Measurements from ENCODE around the gene MICAL1.

The MICAL1 gene

GRCh38 chr6:109452181-109452580, 3.4 kb downstream of the MICAL1 start:
- no peak for DNase-seq

GRCh38 chr6:109451376-109451775, 4.2 kb downstream of the MICAL1 start:
- DNase-seq = no peak

- no peak for DNase-seq
Observed at GRCh38 chr6:109450801-109451200, 4.8 kb downstream of the MICAL1 start.

- DNase-seq = no peak
Observed at GRCh38 chr6:109449795-109450673, 5.5 kb downstream of the MICAL1 start.

- DNase-seq = no peak
Observed at GRCh38 chr6:109449064-109449794, 6.3 kb downstream of the MICAL1 start.

- DNase-seq = no peak
Observed at GRCh38 chr6:109448615-109449014, 7.0 kb downstream of the MICAL1 start.

- DNase-seq = peak in 1 of 2 experiments; percentile 13
Observed at GRCh38 chr6:109447878-109448555, 7.6 kb downstream of the MICAL1 start.

- no peak for DNase-seq
Observed at GRCh38 chr6:109447087-109447486, 8.5 kb downstream of the MICAL1 start.

GRCh38 chr6:109446541-109446940, 9.0 kb downstream of the MICAL1 start:
- no peak for DNase-seq

GRCh38 chr6:109446072-109446471, 9.5 kb downstream of the MICAL1 start:
- no peak for DNase-seq

GRCh38 chr6:109445382-109445781, 10.2 kb downstream of the MICAL1 start:
- no peak for DNase-seq

GRCh38 chr6:109443425-109443950, 12.1 kb downstream of the MICAL1 start:
- no peak for DNase-seq

GRCh38 chr6:109442393-109442924, 13.1 kb downstream of the MICAL1 start:
- DNase-seq = no peak

GRCh38 chr6:109441069-109441816, 14.3 kb downstream of the MICAL1 start:
- DNase-seq = peak in 1 of 2 experiments; percentile 41

- peak; percentile 46 to 78 for DNase-seq
Observed at GRCh38 chr6:109440331-109441068, 15.1 kb downstream of the MICAL1 start, which contains the start of the genes PPIL6 and SMPD2. Gene PPIL6, minus strand, starts transcription at chr6:109440628. Its CDS starts 38 bp downstream, at chr6:109440590. Gene SMPD2, plus strand, starts transcription at chr6:109440724. Its CDS starts 398 bp downstream, at chr6:109441122.

GRCh38 chr6:109436041-109436440, 19.5 kb downstream of the MICAL1 start:
- DNase-seq = no peak

GRCh38 chr6:109434456-109434855, 21.1 kb downstream of the MICAL1 start:
- DNase-seq = no peak

GRCh38 chr6:109429496-109429895, 26.1 kb downstream of the MICAL1 start:
- DNase-seq = no peak

GRCh38 chr6:109428889-109429477, 26.6 kb downstream of the MICAL1 start:
- no peak for DNase-seq

GRCh38 chr6:109424946-109425345, 30.6 kb downstream of the MICAL1 start:
- DNase-seq = no peak

GRCh38 chr6:109421184-109421583, 34.4 kb downstream of the MICAL1 start:
- no peak for DNase-seq
